ENCODE measurements around the gene WNT16.

DNA sequence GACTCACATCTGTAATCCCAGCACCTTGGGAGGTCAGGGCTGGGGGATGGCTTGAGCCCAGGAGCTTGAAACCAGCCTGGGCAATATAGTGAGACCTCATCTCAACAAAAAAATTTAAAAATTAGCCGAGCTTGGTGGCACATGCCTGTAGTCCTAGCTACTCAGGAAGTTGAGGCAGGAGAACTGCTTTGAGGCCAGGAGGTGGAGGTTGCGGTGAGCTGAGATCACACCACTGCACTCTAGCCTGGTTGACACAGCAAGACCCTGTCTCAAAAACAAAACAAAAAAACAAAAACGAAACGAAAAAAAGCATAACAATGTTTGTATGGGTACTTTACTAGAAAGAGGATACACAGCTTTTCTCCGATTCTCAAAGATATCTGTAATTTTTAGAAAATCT is 31.8 kb downstream of the WNT16 start:
- TF ChIP-seq, protein P1, sequence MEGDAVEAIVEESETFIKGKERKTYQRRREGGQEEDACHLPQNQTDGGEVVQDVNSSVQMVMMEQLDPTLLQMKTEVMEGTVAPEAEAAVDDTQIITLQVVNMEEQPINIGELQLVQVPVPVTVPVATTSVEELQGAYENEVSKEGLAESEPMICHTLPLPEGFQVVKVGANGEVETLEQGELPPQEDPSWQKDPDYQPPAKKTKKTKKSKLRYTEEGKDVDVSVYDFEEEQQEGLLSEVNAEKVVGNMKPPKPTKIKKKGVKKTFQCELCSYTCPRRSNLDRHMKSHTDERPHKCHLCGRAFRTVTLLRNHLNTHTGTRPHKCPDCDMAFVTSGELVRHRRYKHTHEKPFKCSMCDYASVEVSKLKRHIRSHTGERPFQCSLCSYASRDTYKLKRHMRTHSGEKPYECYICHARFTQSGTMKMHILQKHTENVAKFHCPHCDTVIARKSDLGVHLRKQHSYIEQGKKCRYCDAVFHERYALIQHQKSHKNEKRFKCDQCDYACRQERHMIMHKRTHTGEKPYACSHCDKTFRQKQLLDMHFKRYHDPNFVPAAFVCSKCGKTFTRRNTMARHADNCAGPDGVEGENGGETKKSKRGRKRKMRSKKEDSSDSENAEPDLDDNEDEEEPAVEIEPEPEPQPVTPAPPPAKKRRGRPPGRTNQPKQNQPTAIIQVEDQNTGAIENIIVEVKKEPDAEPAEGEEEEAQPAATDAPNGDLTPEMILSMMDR (IDR thresholded peaks at IDR 0.05) = no peak
- no peak for TF ChIP-seq POLR2A (IDR thresholded peaks at IDR 0.05)

Measured in adrenal gland (tissue), 5 donors.